DMS153 treated with DMSO at 0.1 percent for 48 hours (cell line): ENCODE measurements around the gene KATNA1.

ENCODE experiments used
- DNase-seq: peaks from one replicate; lab custom pipeline; 2025; ENCODE audit not compliant: unreplicated experiment; lab: John Stamatoyannopoulos, UW

The KATNA1 gene

DNA sequence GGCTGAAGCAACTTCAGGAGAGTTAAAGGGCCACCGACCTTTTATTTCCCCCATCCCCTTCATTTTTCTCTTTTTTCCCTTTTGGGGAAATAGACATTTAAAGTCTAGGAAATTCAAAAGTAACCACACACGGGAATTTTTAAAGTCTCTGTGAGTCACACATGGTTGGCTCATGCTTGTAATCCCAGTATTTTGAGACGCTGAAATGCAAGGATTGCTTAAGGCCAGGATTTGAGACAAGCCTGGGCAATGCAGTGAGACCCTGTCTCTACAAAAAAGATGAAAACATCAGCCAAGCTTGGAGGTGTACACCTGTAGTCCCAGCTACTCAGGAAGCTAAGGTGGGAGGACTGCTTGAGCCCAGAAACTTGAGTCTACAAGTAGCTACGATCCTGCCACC lies 34.2 kb downstream of the KATNA1 start:
- DNase-seq = no peak

DNA sequence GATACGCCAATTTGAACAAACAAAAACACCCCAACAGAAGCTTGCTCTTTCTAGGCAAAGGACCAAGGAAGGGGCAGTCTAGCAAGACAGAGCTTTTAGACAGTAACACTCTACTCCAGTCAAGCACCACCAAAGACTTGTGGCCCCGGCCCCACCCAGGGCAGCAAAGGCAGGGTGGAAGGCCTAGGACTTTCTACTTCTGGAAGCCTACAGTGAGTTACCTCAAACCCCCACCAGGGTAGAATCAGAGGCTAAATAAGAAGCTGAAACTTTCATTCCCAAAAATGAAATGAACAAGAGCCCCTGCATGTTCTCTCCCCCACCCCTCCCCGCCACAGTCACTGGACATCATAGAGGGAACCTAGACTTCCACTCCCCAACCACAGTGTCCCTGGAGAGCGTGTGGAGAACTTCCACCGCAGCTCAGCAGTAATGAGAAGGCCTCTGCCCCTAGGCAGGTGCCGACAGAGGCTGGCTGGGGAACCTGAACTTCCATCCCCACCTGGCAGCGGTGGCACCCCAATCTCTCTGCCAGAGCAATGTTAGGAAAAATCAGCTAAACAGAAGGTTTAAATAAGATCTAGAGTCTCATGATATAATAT lies 40.0 kb downstream of the KATNA1 start:
- no peak for DNase-seq

DNA sequence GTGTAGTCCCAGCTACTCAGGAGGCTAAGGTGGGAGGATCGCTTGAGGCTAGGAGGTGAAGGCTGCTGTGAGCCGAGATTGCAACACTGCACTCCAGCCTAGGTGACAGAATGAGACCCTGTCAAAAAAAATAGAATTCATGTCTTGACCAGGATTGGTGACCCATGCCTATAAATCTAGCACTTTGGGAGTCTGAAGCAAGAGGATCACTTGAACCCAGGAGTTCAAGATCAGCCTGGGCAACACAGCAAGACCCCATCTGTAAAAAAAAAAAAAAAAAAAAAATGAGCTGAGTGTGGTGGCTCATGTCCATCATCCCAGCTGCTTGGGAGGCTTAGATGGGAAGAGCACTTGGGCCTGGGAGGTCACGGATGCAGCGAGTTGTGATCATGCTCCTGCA lies 48.0 kb downstream of the KATNA1 start:
- DNase-seq = no peak

GRCh38 chr6:149593408-149593807 lies 55.1 kb downstream of the KATNA1 start:
- DNase-seq = no peak

- DNase-seq = no peak
These were observed 55.5 kb downstream of the KATNA1 start for GRCh38 chr6:149592983-149593382.

- DNase-seq = no peak
These were observed 62.4 kb downstream of the KATNA1 start for GRCh38 chr6:149586149-149586548.

- no peak for DNase-seq
These were observed 67.2 kb downstream of the KATNA1 start for GRCh38 chr6:149581349-149581748.

- no peak for DNase-seq
These were observed 67.6 kb downstream of the KATNA1 start for GRCh38 chr6:149580880-149581279.

DNA sequence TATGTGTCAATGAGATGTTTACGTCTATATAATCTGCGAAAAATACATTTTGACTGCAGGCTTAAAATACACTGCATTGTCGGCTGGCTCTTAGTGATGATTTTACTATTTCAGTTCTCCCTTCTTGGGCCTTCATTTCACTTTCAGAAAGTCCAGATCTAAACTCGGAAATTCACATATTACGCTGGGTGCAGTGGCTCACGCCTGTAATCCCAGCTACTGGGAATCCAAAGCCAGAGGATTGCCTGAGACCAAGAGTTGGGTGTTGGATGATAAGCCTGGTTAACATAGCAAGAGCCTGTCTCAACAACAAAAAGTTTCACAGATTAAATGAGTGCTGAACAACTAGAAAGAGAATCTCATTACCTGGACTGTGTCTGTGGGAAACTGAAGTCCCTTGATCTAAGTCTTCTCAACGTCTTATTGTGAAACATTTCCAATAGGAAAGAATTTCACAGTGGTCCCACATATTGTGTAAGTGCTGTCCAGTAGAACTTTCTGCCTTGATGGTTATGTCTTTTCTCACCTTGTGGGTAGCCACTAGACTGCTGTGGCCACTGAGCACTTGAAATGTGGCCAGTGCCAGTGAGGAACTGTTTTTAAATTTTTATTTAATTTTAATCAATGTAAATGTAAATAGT lies 80.4 kb downstream of the KATNA1 start:
- DNase-seq = no peak

GRCh38 chr6:149567194-149567586 lies 81.3 kb downstream of the KATNA1 start:
- DNase-seq = no peak

- DNase-seq = peak; percentile 51
These were observed 81.9 kb downstream of the KATNA1 start for GRCh38 chr6:149566410-149567193.

GRCh38 chr6:149565527-149566409 lies 82.7 kb downstream of the KATNA1 start, which contains the start of gene GINM1:
TSS of gene GINM1 (plus strand) at chr6:149566375. CDS start at chr6:149566415, 40 bp downstream.
- peak; percentile 92 for DNase-seq

DNA sequence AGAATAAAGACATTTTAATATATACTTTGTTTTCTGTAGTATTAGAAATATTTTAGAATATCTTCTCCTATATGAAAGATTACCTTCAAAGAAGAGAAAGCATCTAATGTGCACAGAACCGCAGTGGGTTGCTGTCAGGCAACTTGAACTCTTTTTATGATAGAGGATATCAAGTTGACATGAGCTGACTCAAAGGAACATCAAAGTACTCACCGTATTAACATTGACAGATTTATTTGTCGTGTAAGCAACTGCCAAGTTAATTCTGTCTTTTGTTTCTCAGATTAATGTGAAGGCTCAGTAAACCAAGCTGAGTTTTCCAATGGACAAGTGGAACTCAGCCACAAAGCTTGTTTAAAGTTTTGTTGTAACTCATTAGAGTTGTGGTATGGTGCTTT lies 84.6 kb downstream of the KATNA1 start:
- no peak for DNase-seq

GRCh38 chr6:149563203-149563927 lies 85.1 kb downstream of the KATNA1 start:
- DNase-seq = no peak

DNA sequence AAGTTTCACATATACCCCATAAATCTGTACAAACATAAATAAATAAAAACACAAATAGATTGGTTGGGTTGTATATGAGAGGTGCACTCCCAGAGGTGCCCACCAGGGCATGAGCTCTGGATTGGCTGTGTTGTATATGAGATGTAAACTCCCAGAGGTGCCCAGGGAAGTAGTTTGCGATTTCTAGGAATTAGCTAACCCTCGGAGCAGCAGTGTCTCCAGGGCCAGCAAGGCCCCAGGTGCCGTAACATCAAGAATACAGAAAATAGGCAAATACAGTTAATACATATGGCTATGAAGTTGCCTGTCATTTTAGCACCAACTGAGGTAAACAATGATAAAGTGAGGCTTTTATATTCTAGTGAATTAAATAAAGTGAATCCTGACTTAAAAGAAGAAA lies 87.8 kb downstream of the KATNA1 start:
- no peak for DNase-seq

DNA sequence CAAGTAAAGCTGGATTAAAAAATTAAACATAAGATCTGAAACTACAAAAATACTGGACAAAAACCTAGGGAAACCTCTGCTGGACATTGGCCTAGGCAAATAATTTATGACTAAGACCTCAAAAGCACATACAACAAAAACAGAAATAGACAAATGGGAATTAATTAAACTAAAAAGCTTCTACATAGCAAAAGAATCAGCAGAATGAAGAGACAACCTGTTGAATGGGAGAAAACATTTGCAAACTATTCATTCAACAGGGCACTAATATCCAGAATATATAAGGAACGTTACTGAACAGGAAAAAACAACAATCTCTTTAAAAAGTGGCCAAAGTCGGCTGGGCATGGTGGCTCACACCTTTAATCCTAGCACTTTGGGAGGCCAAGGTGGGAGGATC lies 89.1 kb downstream of the KATNA1 start:
- no peak for DNase-seq

DNA sequence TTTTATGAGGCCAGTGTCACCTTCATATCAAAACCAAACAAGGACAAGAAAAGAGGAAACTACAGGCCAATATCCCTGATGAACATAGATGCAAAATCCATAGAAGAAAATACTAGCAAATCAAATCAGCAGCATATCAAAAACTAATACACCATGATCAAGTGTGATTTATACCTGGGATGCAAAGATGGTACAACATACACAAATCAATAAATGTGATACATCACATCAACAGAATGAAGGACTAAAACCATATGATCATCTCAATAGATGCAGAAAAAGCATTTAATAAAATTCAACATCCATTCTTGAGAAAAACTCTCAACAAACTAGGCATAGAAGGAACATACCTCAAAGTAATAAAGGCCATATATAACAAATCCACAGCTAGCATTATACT lies 90.5 kb downstream of the KATNA1 start:
- no peak for DNase-seq

GRCh38 chr6:149551920-149552319 lies 96.6 kb downstream of the KATNA1 start:
- DNase-seq = no peak

DNA sequence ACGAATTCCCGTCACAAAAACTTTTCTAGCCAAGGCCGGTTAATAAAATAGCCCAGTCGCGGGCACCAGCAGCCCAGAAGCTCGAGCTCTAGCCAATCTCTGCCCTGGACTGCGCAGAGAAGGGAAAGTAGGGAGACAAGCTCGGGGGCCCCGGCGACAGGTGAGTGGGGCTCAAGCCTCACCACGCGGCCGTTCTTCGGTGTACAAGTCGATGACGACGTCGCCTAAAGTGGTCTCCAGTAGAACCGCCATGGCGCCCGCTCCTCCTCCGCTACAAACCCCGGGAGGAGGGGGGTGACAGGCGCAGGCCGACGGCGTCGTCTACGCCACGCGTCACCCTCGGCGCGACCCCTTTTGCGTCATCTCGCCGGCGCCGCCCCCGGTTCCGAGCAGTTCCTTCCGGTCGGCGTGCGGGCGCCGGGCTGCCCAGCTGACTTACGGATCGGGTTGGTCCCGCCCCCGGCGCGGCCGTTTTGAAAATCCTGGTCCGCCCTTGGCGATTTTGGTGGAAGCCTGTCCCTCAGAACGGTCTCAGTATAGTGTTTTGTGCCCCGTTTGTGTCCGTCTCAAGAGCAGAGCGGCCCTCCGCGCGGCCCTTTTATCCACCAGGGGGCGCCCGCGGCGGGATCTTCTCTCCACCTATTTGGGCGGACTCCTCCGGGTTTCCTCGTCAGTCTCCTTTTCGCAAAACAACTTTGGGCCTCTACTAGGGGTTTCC lies 102.6 kb downstream of the KATNA1 start, which contains the start of gene PPIL4:
PPIL4 (minus strand) TSS at position 290 of the 718 bp plus-strand sequence; CDS start at position 252, 38 bp downstream.
- peak; percentile 79 for DNase-seq

GRCh38 chr6:149545258-149545753 lies 103.2 kb downstream of the KATNA1 start:
- no peak for DNase-seq
